ENCODE measurements around the gene GJD3. TPM values are rescaled to one million over a fixed set of nuclear protein-coding genes. Genes with fewer than 3 reads are reported as not detected.

Gene GJD3
- total and polyA plus RNA-seq, 9 of the 15 experiments (the other 6 are each of a cell fraction or from before 2014, with no cell fraction given), result 0.17 to 0.38 TPM; not detected in 7

DNA sequence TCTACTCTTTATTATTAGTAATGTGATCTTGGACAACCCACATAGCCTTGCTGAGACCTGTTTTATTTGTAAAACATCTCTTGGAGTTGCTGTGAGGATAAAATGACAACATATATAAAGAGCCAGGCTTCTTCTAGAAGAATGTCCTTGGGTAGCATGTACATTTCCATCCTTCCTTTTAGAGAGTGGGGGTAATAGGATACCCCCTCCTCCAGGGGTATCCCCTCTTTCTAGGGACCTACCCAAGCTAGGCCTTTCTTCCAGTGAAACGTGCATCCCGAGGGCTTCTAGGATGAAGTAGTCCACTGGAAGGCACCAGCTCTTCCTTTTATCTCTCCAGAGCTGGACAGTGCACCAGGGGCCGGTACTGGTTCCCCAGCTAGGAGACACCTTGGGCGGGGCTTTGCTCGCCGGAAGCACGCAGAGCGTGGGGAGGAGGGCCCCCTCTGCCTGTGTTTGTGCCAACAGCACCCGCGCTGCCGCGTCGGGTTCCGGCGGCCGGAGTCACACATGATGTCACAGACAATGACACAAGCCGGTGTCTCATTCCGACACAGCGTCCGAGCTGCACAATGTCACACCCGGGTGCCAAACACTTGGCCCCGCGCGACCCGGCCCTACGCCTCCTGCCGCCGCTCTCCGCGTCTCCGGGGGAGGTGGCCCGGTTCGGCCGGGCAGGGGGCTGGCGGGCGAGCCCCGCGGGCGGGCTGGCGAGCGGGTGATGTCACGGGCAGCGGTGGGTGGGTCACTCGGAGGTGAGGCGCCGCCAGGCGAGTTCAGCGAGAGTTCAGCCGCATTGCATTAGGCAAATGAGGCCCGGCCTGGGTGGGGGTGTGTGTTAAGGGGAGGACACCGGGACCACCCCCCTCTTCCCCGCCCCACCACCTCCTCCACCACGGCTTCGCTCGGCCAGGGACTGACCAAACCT is 23.4 kb downstream of the GJD3 start (continued):
- TF ChIP-seq NUFIP1 (IDR thresholded peaks at IDR 0.05; ENCODE audit: partially characterized antibody) (no peak), HNRNPL (IDR thresholded peaks at IDR 0.05; ENCODE audit: low read depth, low read length) (peak; percentile 65; the same call in 1 of the 2 replicates), EP400 (IDR thresholded peaks at IDR 0.05) (0 out of 2 replicates have a peak, but pooled peaks have one; percentile 53), PURB (CRISPR knock-in tag; IDR thresholded peaks at IDR 0.05; ENCODE audit: low read depth) (no peak), POLR2G (IDR thresholded peaks at IDR 0.05; ENCODE audit: low read depth, low read length) (peak; percentile 79), CBX3 (IDR thresholded peaks at IDR 0.05; ENCODE audit: borderline replicate concordance in 1 of 2, low read length in 2 of 2) (no peak), HLTF (IDR thresholded peaks at IDR 0.05) (no peak), PHF21A (IDR thresholded peaks at IDR 0.05; ENCODE audit: borderline replicate concordance, low read depth) (no peak), MGA (IDR thresholded peaks at IDR 0.05) (no peak), ESRRA (IDR thresholded peaks at IDR 0.05; ENCODE audit: borderline replicate concordance, low read depth) (peak; percentile 76), JUND (IDR thresholded peaks at IDR 0.05; ENCODE audit: borderline replicate concordance, low read depth, low read length) (peak; percentile 74), JUND (tag; IDR thresholded peaks at IDR 0.05; ENCODE audit: borderline replicate concordance, low read depth, low read length) (no peak)

Data from K562 (cell line).